IMR-90 (cell line): ENCODE results near the gene FKBP1B.

Experiments used
- BHLHE40 ChIP-seq: fragments of 150-350 bp; IDR thresholded peaks from 2 replicates; pipeline ENCODE4 v1.6.1; 2016; ENCODE audit warnings: mild to moderate bottlenecking, low read depth, low read length
- POLR2A ChIP-seq: IDR thresholded peaks from 2 replicates; pipeline ENCODE4 v1.6.1; 2012; ENCODE audit warnings: mild to moderate bottlenecking, low read depth, low read length
- TF ChIP-seq, protein P1 (sequence below): conservative IDR thresholded peaks from 2 replicates; pipeline ENCODE4 v1.5.1; 2012; ENCODE audit warnings: mild to moderate bottlenecking, low read depth, low read length, improper control_type of control experiment

DNA sequence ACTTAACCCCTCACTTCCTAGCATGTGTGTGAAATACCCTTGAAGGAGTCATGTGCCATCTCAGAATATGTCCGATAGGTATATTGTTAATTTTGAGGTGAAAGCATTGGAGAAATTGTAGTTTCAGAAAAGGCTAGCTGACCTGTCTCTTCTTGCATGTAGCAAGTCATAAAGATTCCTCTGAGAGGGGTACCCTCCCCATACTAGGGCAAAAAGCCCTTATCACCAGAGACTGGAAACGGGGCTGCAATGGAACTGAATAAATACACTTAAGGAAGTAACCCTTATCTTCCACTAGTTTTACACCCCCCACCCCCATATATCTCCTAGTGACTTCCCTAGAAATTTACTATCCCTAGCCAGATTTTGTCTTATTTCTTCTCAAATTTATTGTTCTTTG is 28.3 kb downstream of the FKBP1B start:
- TF ChIP-seq, protein P1, sequence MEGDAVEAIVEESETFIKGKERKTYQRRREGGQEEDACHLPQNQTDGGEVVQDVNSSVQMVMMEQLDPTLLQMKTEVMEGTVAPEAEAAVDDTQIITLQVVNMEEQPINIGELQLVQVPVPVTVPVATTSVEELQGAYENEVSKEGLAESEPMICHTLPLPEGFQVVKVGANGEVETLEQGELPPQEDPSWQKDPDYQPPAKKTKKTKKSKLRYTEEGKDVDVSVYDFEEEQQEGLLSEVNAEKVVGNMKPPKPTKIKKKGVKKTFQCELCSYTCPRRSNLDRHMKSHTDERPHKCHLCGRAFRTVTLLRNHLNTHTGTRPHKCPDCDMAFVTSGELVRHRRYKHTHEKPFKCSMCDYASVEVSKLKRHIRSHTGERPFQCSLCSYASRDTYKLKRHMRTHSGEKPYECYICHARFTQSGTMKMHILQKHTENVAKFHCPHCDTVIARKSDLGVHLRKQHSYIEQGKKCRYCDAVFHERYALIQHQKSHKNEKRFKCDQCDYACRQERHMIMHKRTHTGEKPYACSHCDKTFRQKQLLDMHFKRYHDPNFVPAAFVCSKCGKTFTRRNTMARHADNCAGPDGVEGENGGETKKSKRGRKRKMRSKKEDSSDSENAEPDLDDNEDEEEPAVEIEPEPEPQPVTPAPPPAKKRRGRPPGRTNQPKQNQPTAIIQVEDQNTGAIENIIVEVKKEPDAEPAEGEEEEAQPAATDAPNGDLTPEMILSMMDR, result no peak
- TF ChIP-seq POLR2A, result no peak
- no peak for TF ChIP-seq BHLHE40
